Endothelial cell of umbilical vein (primary cell): ENCODE data around the gene SEMA5A. TPM values are rescaled to one million over a fixed set of nuclear protein-coding genes. Genes with fewer than 3 reads are reported as not detected.

Experiments
- BruUV-seq: library from RNA; stranded (reverse); fragments of 400-500 nt; replicated peaks from 2 replicates; lab custom pipeline; 2021; lab: Mats Ljungman, UMichigan
- CTCF ChIA-PET: fragments of 300-600, 350-600 bp; sonication (Branson Sonifier 250); formaldehyde crosslinking; loops from one replicate; lab custom pipeline; 2021; ENCODE audit warnings: antibody characterized with exemption, inconsistent platforms; lab: Charles Lee
- POLR2A ChIA-PET: fragments of 300-600, 350-600 bp; sonication (Branson Sonifier 250); formaldehyde crosslinking; loops from one replicate; lab custom pipeline; 2021; ENCODE audit warnings: antibody characterized with exemption, inconsistent platforms; lab: Charles Lee
- DNase-seq: peaks from one replicate; pipeline ENCODE4 v3.0.0-alpha.2; 2011; ENCODE audit warnings: low read depth, low spot score
- FAIRE-seq: peaks from 2 replicates; lab custom pipeline; 2011; peaks lifted over from hg19 to GRCh38; lab: Jason Lieb, UNC
- H2AFZ ChIP-seq: 2 replicates; pipeline ENCODE4 v1.6.0; 2012; ENCODE audit warnings: low read depth, low read length, control low read depth, inconsistent platforms
- H3K27ac ChIP-seq: 2 replicates; pipeline ENCODE4 v1.5.1; 2011; ENCODE audit warnings: low read depth, mild to moderate bottlenecking, control low read depth, low read length, moderate library complexity; ENCODE audit not compliant: insufficient read depth
- H3K27me3 ChIP-seq, 2 experiments: 2 replicates each; pipeline versions ENCODE4 v1.6.0 to v1.6.1; 2011; ENCODE audit warnings: low read length in 2 of 2, mixed read lengths in 1 of 2; ENCODE audit not compliant: control insufficient read depth in 2 of 2, insufficient read depth in 2 of 2
- H3K36me3 ChIP-seq, 2 experiments: 2 replicates in 1 of 2; 3 replicates in 1 of 2; pipeline ENCODE4 v1.5.1; 2011; ENCODE audit warnings: low read length in 2 of 2, mild to moderate bottlenecking in 1 of 2, moderate library complexity in 1 of 2; ENCODE audit not compliant: control insufficient read depth in 2 of 2, insufficient read depth in 2 of 2; ENCODE audit errors: extremely low read depth in 1 of 2
- H3K4me1 ChIP-seq: 3 replicates; pipeline ENCODE4 v1.5.1; 2011; ENCODE audit warnings: mild to moderate bottlenecking, low read length; ENCODE audit not compliant: control insufficient read depth, insufficient read depth; ENCODE audit errors: extremely low read depth
- H3K4me2 ChIP-seq: 2 replicates; pipeline ENCODE4 v1.6.1; 2011; ENCODE audit warnings: low read length, control low read depth, mixed read lengths; ENCODE audit not compliant: insufficient read depth
- H3K4me3 ChIP-seq, 3 experiments: fragments of 200-600 bp in 1 of 3; sonication (generic), shearing (Covaris generic) in 1 of 3; replicated peaks in 1 of 3; 2 replicates each; pipeline ENCODE4 v1.5.1; 2011 to 2016; ENCODE audit warnings: control low read depth in 3 of 3, low read length in 3 of 3, mild to moderate bottlenecking in 2 of 3, inconsistent platforms in 1 of 3, low read depth in 1 of 3, moderate library complexity in 1 of 3; ENCODE audit not compliant: insufficient read depth in 1 of 3
- H3K79me2 ChIP-seq: 2 replicates; pipeline ENCODE4 v1.6.0; 2012; ENCODE audit warnings: low read length, inconsistent platforms; ENCODE audit not compliant: control insufficient read depth, insufficient read depth
- H3K9ac ChIP-seq: replicated peaks from 2 replicates; pipeline ENCODE3; 2011; ENCODE audit warnings: low read length, control low read depth; ENCODE audit not compliant: insufficient read depth; ENCODE audit errors: extremely low read depth
- H3K9me1 ChIP-seq: replicated peaks from 3 replicates; pipeline ENCODE4 v1.6.0; 2011; ENCODE audit warnings: mild to moderate bottlenecking, low read length; ENCODE audit not compliant: control insufficient read depth, insufficient read depth; ENCODE audit errors: extremely low read depth
- H3K9me3 ChIP-seq: replicated peaks from 2 replicates; pipeline ENCODE4 v1.5.1; 2012; ENCODE audit warnings: low read length, inconsistent platforms; ENCODE audit not compliant: control insufficient read depth, insufficient read depth
- H4K20me1 ChIP-seq: replicated peaks from 2 replicates; pipeline ENCODE3; 2011; ENCODE audit warnings: mild to moderate bottlenecking, low read length; ENCODE audit not compliant: control insufficient read depth, insufficient read depth; ENCODE audit errors: extremely low read depth
- EZH2 ChIP-seq: IDR thresholded peaks from 2 replicates; pipeline ENCODE4 v1.6.1; 2012; ENCODE audit warnings: borderline replicate concordance, low read depth, mild to moderate bottlenecking, moderate library complexity, low read length, inconsistent platforms; ENCODE audit not compliant: severe bottlenecking
- FOS ChIP-seq: IDR thresholded peaks from 2 replicates; pipeline ENCODE4 v1.6.1; 2011; ENCODE audit warnings: mild to moderate bottlenecking, low read length, moderate library complexity, borderline replicate concordance; ENCODE audit not compliant: insufficient read depth
- GATA2 ChIP-seq: IDR thresholded peaks from 2 replicates; pipeline ENCODE4 v1.7.0; 2011; ENCODE audit warnings: low read depth, mild to moderate bottlenecking, moderate library complexity, mixed read lengths, low read length; ENCODE audit not compliant: insufficient read length, insufficient read depth
- JUN ChIP-seq: IDR thresholded peaks from 2 replicates; pipeline ENCODE4 v1.6.1; 2011; ENCODE audit warnings: borderline replicate concordance, low read depth; ENCODE audit not compliant: insufficient read length, insufficient read depth
- MAX ChIP-seq: IDR thresholded peaks from 2 replicates; pipeline ENCODE4 v1.6.1; 2011; ENCODE audit not compliant: insufficient read depth, insufficient read length
- MYC ChIP-seq: IDR thresholded peaks from one replicate; pipeline ENCODE4 v1.6.1; 2011; ENCODE audit warnings: mild to moderate bottlenecking, low read depth, low read length
- POLR2A ChIP-seq: IDR thresholded peaks from 2 replicates; pipeline ENCODE4 v1.6.1; 2012; ENCODE audit warnings: low read depth, mild to moderate bottlenecking, control low read depth, low read length
- POLR2AphosphoS5 ChIP-seq: IDR thresholded peaks from 2 replicates; pipeline ENCODE4 v1.6.1; 2012; ENCODE audit warnings: low read depth, mild to moderate bottlenecking, control low read depth, low read length, moderate library complexity; ENCODE audit not compliant: insufficient read depth
- dilution Hi-C: fragments of 300-500 bp; cut with MboI; formaldehyde crosslinking; loops from one replicate; pipeline ENCODE4 v1.15.0; 2019; ENCODE audit warnings: low sequenced_read_pairs; ENCODE audit not compliant: extremely low pct_ligation_motif_present
- intact Hi-C: fragments of 100-400 bp; cut with micrococcal nuclease; formaldehyde crosslinking; loops from one replicate; pipeline ENCODE4 v1.10.0; 2022
- polyA plus RNA-seq, 4 experiments: library from polyadenylated mRNA; depleted of rRNA in 3 of 4; stranded (reverse) in 3 of 4; unstranded in 1 of 4; fragments of >200 nt; gene quantifications; 2 replicates each; pipeline versions ENCODE4 v1.2.1 to v1.2.3, GENCODE V29; 2011 to 2012; ENCODE audit warnings: missing spikeins in 1 of 4
- total RNA-seq: library from RNA; stranded (reverse); gene quantifications from 2 replicates; pipeline ENCODE4 v1.2.3, GENCODE V29; 2021
- TF ChIP-seq, protein P1 (sequence below), 2 donors: IDR thresholded peaks; 1 replicate in 1 of 2; 2 replicates in 1 of 2; pipeline ENCODE4 v1.5.1; 2011; ENCODE audit warnings: low read length in 2 of 2, mild to moderate bottlenecking in 2 of 2, moderate library complexity in 2 of 2, control low read depth in 1 of 2, inconsistent platforms in 1 of 2, low read depth in 1 of 2; ENCODE audit not compliant: insufficient read depth in 1 of 2; ENCODE audit errors: extremely low read depth in 1 of 2

SEMA5A gene
- total and polyA plus RNA-seq, 2 donors (not counting 3 experiments of a cell fraction or from before 2014, with no cell fraction given), result 0.04 to 0.06 TPM

GRCh38 chr5:9351546-9351945 is 194.3 kb downstream of the SEMA5A start:
- no peak for DNase-seq

More at GRCh38 chr5:9351546-9351945, 194.3 kb downstream of the SEMA5A start:
- H3K27ac ChIP-seq, result no peak overlapping the region
- TF ChIP-seq POLR2A (no peak), MYC (no peak), EZH2 (no peak), FOS (no peak), GATA2 (no peak), POLR2AphosphoS5 (no peak), MAX (no peak), JUN (no peak)
- TF ChIP-seq, protein P1, sequence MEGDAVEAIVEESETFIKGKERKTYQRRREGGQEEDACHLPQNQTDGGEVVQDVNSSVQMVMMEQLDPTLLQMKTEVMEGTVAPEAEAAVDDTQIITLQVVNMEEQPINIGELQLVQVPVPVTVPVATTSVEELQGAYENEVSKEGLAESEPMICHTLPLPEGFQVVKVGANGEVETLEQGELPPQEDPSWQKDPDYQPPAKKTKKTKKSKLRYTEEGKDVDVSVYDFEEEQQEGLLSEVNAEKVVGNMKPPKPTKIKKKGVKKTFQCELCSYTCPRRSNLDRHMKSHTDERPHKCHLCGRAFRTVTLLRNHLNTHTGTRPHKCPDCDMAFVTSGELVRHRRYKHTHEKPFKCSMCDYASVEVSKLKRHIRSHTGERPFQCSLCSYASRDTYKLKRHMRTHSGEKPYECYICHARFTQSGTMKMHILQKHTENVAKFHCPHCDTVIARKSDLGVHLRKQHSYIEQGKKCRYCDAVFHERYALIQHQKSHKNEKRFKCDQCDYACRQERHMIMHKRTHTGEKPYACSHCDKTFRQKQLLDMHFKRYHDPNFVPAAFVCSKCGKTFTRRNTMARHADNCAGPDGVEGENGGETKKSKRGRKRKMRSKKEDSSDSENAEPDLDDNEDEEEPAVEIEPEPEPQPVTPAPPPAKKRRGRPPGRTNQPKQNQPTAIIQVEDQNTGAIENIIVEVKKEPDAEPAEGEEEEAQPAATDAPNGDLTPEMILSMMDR (IDR thresholded peaks at IDR 0.05; ENCODE audit: extremely low read depth in 1 of 2, insufficient read depth in 1 of 2, low read depth in 1 of 2, low read length in 2 of 2), result no peak
- no peaks in the 10 kb centered on the region for H3K9me3 ChIP-seq
- no peaks in the 10 kb centered on the region for H3K79me2 ChIP-seq
- H3K4me2 ChIP-seq, result no peak overlapping the region
- ChIA-PET POLR2A (no interaction called here), CTCF (no interaction called here)
- H3K4me3 ChIP-seq, result no peak overlapping the region
- H3K9me1 ChIP-seq, result no peaks in the 10 kb centered on the region
- no peaks in the 10 kb centered on the region for H4K20me1 ChIP-seq
- no peak overlapping the region for H3K9ac ChIP-seq
- H3K36me3 ChIP-seq, result no peaks in the 10 kb centered on the region
- no TSS peak for BruUV-seq
- intact Hi-C loops (no loop called here), dilution Hi-C loops (no loop called here)
- H3K27me3 ChIP-seq, result no peaks in the 10 kb centered on the region
- FAIRE-seq, result no peak
- H3K4me1 ChIP-seq, result no peaks in the 10 kb centered on the region
- H2AFZ ChIP-seq, result no peak overlapping the region
